ENCODE data around the gene GPX3. TPM values are rescaled to one million over a fixed set of nuclear protein-coding genes. Genes with fewer than 3 reads are reported as not detected.

The GPX3 gene
- total and polyA plus RNA-seq, 2 experiments from 2014 or later = 40.9 to 69.9 TPM

- no peaks in the 10 kb centered on the region for H3K9me2 ChIP-seq (replicated peaks; ENCODE audit: insufficient read depth)
- peaks cover 6% of the 10 kb centered on the region for H3K4me1 ChIP-seq (ENCODE audit: insufficient read depth)
- no peak overlapping the region for H2AFZ ChIP-seq
- no peaks in the 10 kb centered on the region for H3K9me3 ChIP-seq (ENCODE audit: low read depth)
- no peak overlapping the region for H3K4me2 ChIP-seq
- no peaks in the 10 kb centered on the region for H3K36me3 ChIP-seq (replicated peaks; ENCODE audit: insufficient read depth, low read depth)
- 95% methylated on average over 4 of the region's 4 CpGs for WGBS (ENCODE audit: low lambda C conversion rate, missing lambda C conversion rate)
- no peak for DNase-seq (ENCODE audit: low spot score)
- no peaks in the 10 kb centered on the region for H4K20me1 ChIP-seq (ENCODE audit: insufficient read depth, poor library complexity, severe bottlenecking)
- no peaks in the 10 kb centered on the region for H3K27me3 ChIP-seq
- no peaks in the 10 kb centered on the region for H3K79me2 ChIP-seq
- TF ChIP-seq EZH2phosphoT487 (IDR thresholded peaks at IDR 0.05; ENCODE audit: low read depth, severe bottlenecking, unreplicated experiment) (no peak), CTCF (IDR thresholded peaks at IDR 0.05; ENCODE audit: poor library complexity) (no peak), EZH2 (IDR thresholded peaks at IDR 0.05; ENCODE audit: borderline replicate concordance) (no peak)
- no peak overlapping the region for H3K4me3 ChIP-seq
- H3K27ac ChIP-seq = peak overlapping the region; percentile 79
These were observed 33.5 kb downstream of the GPX3 start for GRCh38 chr5:151053796-151054462.

DNA sequence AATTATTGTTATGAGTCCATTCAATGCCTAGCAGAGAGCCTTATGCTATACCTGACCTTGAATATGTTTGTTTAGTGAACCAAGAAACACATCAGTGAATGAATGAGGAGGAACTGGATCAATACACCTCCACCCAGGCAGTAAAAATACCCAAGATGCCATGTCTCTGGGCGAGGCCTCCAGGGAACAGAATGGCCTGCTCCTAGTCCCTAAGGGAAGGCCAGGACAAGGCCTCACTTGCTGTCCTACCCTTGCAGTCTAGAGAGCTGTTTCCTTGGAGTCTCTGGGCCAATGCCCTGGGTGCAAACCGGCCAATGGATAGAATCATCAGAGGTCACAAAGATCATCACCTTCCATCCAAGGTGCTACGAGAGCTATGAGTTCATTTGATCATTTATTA is 34.3 kb downstream of the GPX3 start:
- H4K20me1 ChIP-seq (ENCODE audit: insufficient read depth, poor library complexity, severe bottlenecking) = no peaks in the 10 kb centered on the region
- peak overlapping the region; percentile 83 for H3K27ac ChIP-seq
- no peaks in the 10 kb centered on the region for H3K79me2 ChIP-seq
- no peaks in the 10 kb centered on the region for H3K9me2 ChIP-seq (replicated peaks; ENCODE audit: insufficient read depth)
- H3K9me3 ChIP-seq (ENCODE audit: low read depth) = no peaks in the 10 kb centered on the region
- DNase-seq (ENCODE audit: low spot score) = no peak
- H3K4me2 ChIP-seq = no peak overlapping the region
- H2AFZ ChIP-seq = no peak overlapping the region
- H3K4me3 ChIP-seq = no peak overlapping the region
- H3K27me3 ChIP-seq = no peaks in the 10 kb centered on the region
- H3K36me3 ChIP-seq (replicated peaks; ENCODE audit: insufficient read depth, low read depth) = no peaks in the 10 kb centered on the region
- TF ChIP-seq CTCF (IDR thresholded peaks at IDR 0.05; ENCODE audit: poor library complexity) = no peak
- no peak for TF ChIP-seq EZH2phosphoT487 (IDR thresholded peaks at IDR 0.05; ENCODE audit: low read depth, severe bottlenecking, unreplicated experiment)
- TF ChIP-seq EZH2 (IDR thresholded peaks at IDR 0.05; ENCODE audit: borderline replicate concordance) = no peak
- H3K4me1 ChIP-seq (ENCODE audit: insufficient read depth) = peaks cover 6% of the 10 kb centered on the region
- WGBS (ENCODE audit: low lambda C conversion rate, missing lambda C conversion rate) = 80% methylated on average over 3 of the region's 3 CpGs

DNA sequence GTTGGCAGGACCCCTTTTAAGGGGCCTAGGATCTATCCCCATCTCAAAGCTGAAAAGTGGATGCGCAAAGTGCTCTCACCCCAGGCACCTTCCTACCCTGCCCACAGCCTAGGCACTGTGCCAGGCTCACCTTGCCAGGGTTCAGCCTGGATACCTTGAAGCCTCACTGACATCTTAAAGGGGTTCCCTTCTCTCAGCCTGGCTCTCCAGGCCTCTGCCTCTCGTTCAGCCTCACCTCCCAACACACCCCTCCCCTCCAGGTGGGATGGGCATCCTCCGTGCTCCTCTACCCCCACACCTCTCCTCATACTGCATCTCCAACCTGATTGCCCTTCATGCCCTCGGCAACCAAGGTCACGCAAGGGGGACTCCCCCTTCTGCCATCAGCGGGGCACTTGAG is 34.9 kb downstream of the GPX3 start:
- no peak for DNase-seq (ENCODE audit: low spot score)
- H3K4me1 ChIP-seq (ENCODE audit: insufficient read depth) = peaks cover 6% of the 10 kb centered on the region
- no peaks in the 10 kb centered on the region for H3K9me2 ChIP-seq (replicated peaks; ENCODE audit: insufficient read depth)
- H3K4me2 ChIP-seq = no peak overlapping the region
- H3K36me3 ChIP-seq (replicated peaks; ENCODE audit: insufficient read depth, low read depth) = no peaks in the 10 kb centered on the region
- no peak overlapping the region for H2AFZ ChIP-seq
- 81% methylated on average over 5 of the region's 6 CpGs for WGBS (ENCODE audit: low lambda C conversion rate, missing lambda C conversion rate)
- H4K20me1 ChIP-seq (ENCODE audit: insufficient read depth, poor library complexity, severe bottlenecking) = no peaks in the 10 kb centered on the region
- TF ChIP-seq EZH2 (IDR thresholded peaks at IDR 0.05; ENCODE audit: borderline replicate concordance) (no peak), EZH2phosphoT487 (IDR thresholded peaks at IDR 0.05; ENCODE audit: low read depth, severe bottlenecking, unreplicated experiment) (no peak), CTCF (IDR thresholded peaks at IDR 0.05; ENCODE audit: poor library complexity) (no peak)
- peak overlapping the region; percentile 83 for H3K27ac ChIP-seq
- H3K9me3 ChIP-seq (ENCODE audit: low read depth) = no peaks in the 10 kb centered on the region
- H3K79me2 ChIP-seq = no peaks in the 10 kb centered on the region
- H3K4me3 ChIP-seq = no peak overlapping the region
- H3K27me3 ChIP-seq = no peaks in the 10 kb centered on the region

Data from hepatocyte (in vitro differentiated cells).